ENCODE data around the gene SLC11A2.
"Not testable (repeated sequence)": the region's sequence is repeated elsewhere in the genome, so short reads cannot be mapped to it uniquely, and the experiment has no call there.

SLC11A2 gene

GRCh38 chr12:51027342-51027835 is 1.2 kb upstream of the SLC11A2 start:
- no peak for DNase-seq (ENCODE audit: low read depth, low spot score)

GRCh38 chr12:51025338-51025835 is 797 bp downstream of the SLC11A2 start:
- DNase-seq (ENCODE audit: low read depth, low spot score): no peak

GRCh38 chr12:51023625-51024382 is 2.4 kb downstream of the SLC11A2 start:
- DNase-seq (ENCODE audit: low read depth, low spot score): no peak

- DNase-seq (ENCODE audit: low read depth, low spot score): no peak
These were observed 4.5 kb downstream of the SLC11A2 start for GRCh38 chr12:51021694-51022093.

- no peak for DNase-seq (ENCODE audit: low read depth, low spot score)
These were observed 5.6 kb downstream of the SLC11A2 start for GRCh38 chr12:51020448-51021182.

- DNase-seq (ENCODE audit: low read depth, low spot score): no peak
These were observed 6.3 kb downstream of the SLC11A2 start for GRCh38 chr12:51019927-51020326.

GRCh38 chr12:51018956-51019355 is 7.2 kb downstream of the SLC11A2 start:
- no peak for DNase-seq (ENCODE audit: low read depth, low spot score)

GRCh38 chr12:51017452-51017851 is 8.7 kb downstream of the SLC11A2 start:
- no peak for DNase-seq (ENCODE audit: low read depth, low spot score)

- DNase-seq (ENCODE audit: low read depth, low spot score): not testable (repeated sequence)
These were observed 11.7 kb downstream of the SLC11A2 start for GRCh38 chr12:51014467-51014866.

GRCh38 chr12:51013441-51013840 is 12.7 kb downstream of the SLC11A2 start:
- no peak for DNase-seq (ENCODE audit: low read depth, low spot score)

- DNase-seq (ENCODE audit: low read depth, low spot score): no peak
These were observed 13.5 kb downstream of the SLC11A2 start for GRCh38 chr12:51012570-51013236.

GRCh38 chr12:51011955-51012354 is 14.2 kb downstream of the SLC11A2 start:
- no peak for DNase-seq (ENCODE audit: low read depth, low spot score)

GRCh38 chr12:51009056-51009440 is 17.1 kb downstream of the SLC11A2 start:
- DNase-seq (ENCODE audit: low read depth, low spot score): no peak

GRCh38 chr12:51008329-51009055 is 17.7 kb downstream of the SLC11A2 start:
- DNase-seq (ENCODE audit: low read depth, low spot score): no peak

- DNase-seq (ENCODE audit: low read depth, low spot score): no peak
These were observed 20.5 kb downstream of the SLC11A2 start for GRCh38 chr12:51005671-51006070.

- DNase-seq (ENCODE audit: low read depth, low spot score): no peak
These were observed 21.2 kb downstream of the SLC11A2 start for GRCh38 chr12:51005030-51005429.

GRCh38 chr12:51004504-51004903 is 21.7 kb downstream of the SLC11A2 start:
- DNase-seq (ENCODE audit: low read depth, low spot score): no peak

- DNase-seq (ENCODE audit: low read depth, low spot score): no peak
These were observed 24.4 kb downstream of the SLC11A2 start for GRCh38 chr12:51001799-51002198.

GRCh38 chr12:51000245-51000644 is 25.9 kb downstream of the SLC11A2 start:
- no peak for DNase-seq (ENCODE audit: low read depth, low spot score)

GRCh38 chr12:50999093-50999492 is 27.1 kb downstream of the SLC11A2 start:
- no peak for DNase-seq (ENCODE audit: low read depth, low spot score)

- no peak for DNase-seq (ENCODE audit: low read depth, low spot score)
These were observed 33.4 kb downstream of the SLC11A2 start for GRCh38 chr12:50992819-50993218.

GRCh38 chr12:50991291-50991690 is 34.9 kb downstream of the SLC11A2 start:
- DNase-seq (ENCODE audit: low read depth, low spot score): no peak
